ENCODE measurements around the gene BABAM1. TPM values are rescaled to one million over a fixed set of nuclear protein-coding genes. Genes with fewer than 3 reads are reported as not detected.

Gene BABAM1
- total RNA-seq, 1 experiment from 2014 or later, result 154 TPM

GRCh38 chr19:17323300-17323963 lies 56.2 kb downstream of the BABAM1 start:
- DNase-seq (ENCODE audit: low spot score), result no peak

GRCh38 chr19:17323964-17324332 lies 56.7 kb downstream of the BABAM1 start:
- no peak for DNase-seq (ENCODE audit: low spot score)

GRCh38 chr19:17324357-17325114 lies 57.3 kb downstream of the BABAM1 start:
- DNase-seq (ENCODE audit: low spot score), result no peak

- no peak for DNase-seq (ENCODE audit: low spot score)
Measured at GRCh38 chr19:17325133-17325532, 57.9 kb downstream of the BABAM1 start.

- DNase-seq (ENCODE audit: low spot score), result no peak
Measured at GRCh38 chr19:17325881-17326594, 58.8 kb downstream of the BABAM1 start.

- DNase-seq (ENCODE audit: low spot score), result no peak
Measured at GRCh38 chr19:17326595-17326966, 59.3 kb downstream of the BABAM1 start.

GRCh38 chr19:17327068-17327653 lies 59.9 kb downstream of the BABAM1 start:
- DNase-seq (ENCODE audit: low spot score), result no peak

GRCh38 chr19:17327654-17328516 lies 60.6 kb downstream of the BABAM1 start:
- DNase-seq (ENCODE audit: low spot score), result no peak

Other genes with a start within 250 kb of the BABAM1 start
- gene CPAMD8, start 240.6 kb upstream of the BABAM1 start, total RNA-seq (2014; rRNA removed; shearing (Covaris generic)), result not detected in 2 replicates
- 10.6 and 22.8 TPM in 2 replicates for gene HAUS8, start 192.0 kb upstream of the BABAM1 start, total RNA-seq (2014; rRNA removed; shearing (Covaris generic))
- gene MYO9B, start 191.7 kb upstream of the BABAM1 start, total RNA-seq (2014; rRNA removed; shearing (Covaris generic)), result 15.1 and 21.0 TPM in 2 replicates
- 43.2 and 43.4 TPM in 2 replicates for gene USE1, start 52.1 kb upstream of the BABAM1 start, total RNA-seq (2014; rRNA removed; shearing (Covaris generic))
- 6.8 and 8.8 TPM in 2 replicates for gene OCEL1, start 41.2 kb upstream of the BABAM1 start, total RNA-seq (2014; rRNA removed; shearing (Covaris generic))
- gene NR2F6, start 21.5 kb upstream of the BABAM1 start, total RNA-seq (2014; rRNA removed; shearing (Covaris generic)), result 24.8 and 38.6 TPM in 2 replicates
- gene USHBP1, start 2.7 kb upstream of the BABAM1 start, total RNA-seq (2014; rRNA removed; shearing (Covaris generic)), result not detected in 2 replicates
- 0.06 TPM in 1 of 2 replicates, not detected in the other for gene ANKLE1, start 14.5 kb downstream of the BABAM1 start, total RNA-seq (2014; rRNA removed; shearing (Covaris generic))
- 3.5 and 7.5 TPM in 2 replicates for gene ABHD8, start 36.0 kb downstream of the BABAM1 start, total RNA-seq (2014; rRNA removed; shearing (Covaris generic))
- gene MRPL34, start 38.4 kb downstream of the BABAM1 start, total RNA-seq (2014; rRNA removed; shearing (Covaris generic)), result 48.0 and 76.2 TPM in 2 replicates
- 20.0 and 34.3 TPM in 2 replicates for gene DDA1, start 42.1 kb downstream of the BABAM1 start, total RNA-seq (2014; rRNA removed; shearing (Covaris generic))
- gene ANO8, start 67.4 kb downstream of the BABAM1 start, total RNA-seq (2014; rRNA removed; shearing (Covaris generic)), result 1.4 and 3.2 TPM in 2 replicates
- gene GTPBP3, start 70.1 kb downstream of the BABAM1 start, total RNA-seq (2014; rRNA removed; shearing (Covaris generic)), result 10.2 and 21.7 TPM in 2 replicates
- gene PLVAP, start 109.9 kb downstream of the BABAM1 start, total RNA-seq (2014; rRNA removed; shearing (Covaris generic)), result not detected in 2 replicates
- gene CCDC194, start 126.8 kb downstream of the BABAM1 start, total RNA-seq (2014; rRNA removed; shearing (Covaris generic)), result not detected in 2 replicates
- 273 and 396 TPM in 2 replicates for gene BST2, start 138.2 kb downstream of the BABAM1 start, total RNA-seq (2014; rRNA removed; shearing (Covaris generic))
- gene MVB12A, start 152.6 kb downstream of the BABAM1 start, total RNA-seq (2014; rRNA removed; shearing (Covaris generic)), result 155 and 216 TPM in 2 replicates
- 0.27 and 1.1 TPM in 2 replicates for gene TMEM221, start 181.2 kb downstream of the BABAM1 start, total RNA-seq (2014; rRNA removed; shearing (Covaris generic))
- not detected in 2 replicates for gene NXNL1, start 193.5 kb downstream of the BABAM1 start, total RNA-seq (2014; rRNA removed; shearing (Covaris generic))
- gene SLC27A1, start 203.1 kb downstream of the BABAM1 start, total RNA-seq (2014; rRNA removed; shearing (Covaris generic)), result 3.6 and 4.8 TPM in 2 replicates
- gene PGLS, start 244.2 kb downstream of the BABAM1 start, total RNA-seq (2014; rRNA removed; shearing (Covaris generic)), result 80.9 and 96.4 TPM in 2 replicates

Data from H4 (cell line).